PFSK-1 (cell line): Measurements from ENCODE around the gene COL25A1.

ENCODE experiments used
- FOXP2 ChIP-seq: optimal IDR thresholded peaks from 2 replicates; pipeline ENCODE3; 2011; ENCODE audit warnings: borderline replicate concordance, control low read depth, inconsistent platforms; ENCODE audit not compliant: insufficient read depth; ENCODE audit errors: extremely low read length, extremely low read depth
- POLR2AphosphoS5 ChIP-seq: IDR thresholded peaks from 2 replicates; pipeline ENCODE4 v1.6.1; 2012; ENCODE audit warnings: low read depth, mild to moderate bottlenecking, control low read depth, low read length, moderate library complexity
- REST ChIP-seq, 2 experiments: IDR thresholded peaks; 2 replicates each; pipeline versions ENCODE4 v1.6.1 to v1.8.0; 2011 to 2012; ENCODE audit warnings: low read depth in 2 of 2, low read length in 2 of 2, control low read depth in 1 of 2, inconsistent platforms in 1 of 2, mild to moderate bottlenecking in 1 of 2, moderate library complexity in 1 of 2; ENCODE audit not compliant: insufficient read depth in 1 of 2
- SIN3A ChIP-seq: IDR thresholded peaks from 2 replicates; pipeline ENCODE4 v1.6.1; 2012; ENCODE audit warnings: mild to moderate bottlenecking, low read length, moderate library complexity, borderline replicate concordance; ENCODE audit not compliant: insufficient read depth
- TAF1 ChIP-seq: IDR thresholded peaks from 2 replicates; pipeline ENCODE4 v1.6.1; 2012; ENCODE audit warnings: low read length, control low read depth, borderline replicate concordance; ENCODE audit not compliant: insufficient read depth

COL25A1 gene

GRCh38 chr4:109319156-109319555, 16.7 kb upstream of the COL25A1 start:
- TF ChIP-seq SIN3A (no peak), REST (IDR thresholded peaks at IDR 0.05; ENCODE audit: insufficient read depth in 1 of 2, low read depth in 2 of 2, low read length in 2 of 2) (no peak), FOXP2 (no peak), POLR2AphosphoS5 (no peak), TAF1 (no peak)

GRCh38 chr4:109315818-109316217, 13.4 kb upstream of the COL25A1 start:
- no peak for TF ChIP-seq SIN3A
- TF ChIP-seq FOXP2: no peak
- TF ChIP-seq TAF1: no peak
- TF ChIP-seq REST (IDR thresholded peaks at IDR 0.05; ENCODE audit: insufficient read depth in 1 of 2, low read depth in 2 of 2, low read length in 2 of 2): no peak

GRCh38 chr4:109315341-109315740, 12.9 kb upstream of the COL25A1 start:
- TF ChIP-seq FOXP2: no peak
- no peak for TF ChIP-seq TAF1

- TF ChIP-seq POLR2AphosphoS5 (no peak), FOXP2 (no peak), REST (IDR thresholded peaks at IDR 0.05; ENCODE audit: insufficient read depth in 1 of 2, low read depth in 2 of 2, low read length in 2 of 2) (no peak), TAF1 (no peak), SIN3A (no peak)
These were observed 11.0 kb upstream of the COL25A1 start for GRCh38 chr4:109313168-109314133.

GRCh38 chr4:109303140-109303496, 660 bp upstream of the COL25A1 start:
- TF ChIP-seq POLR2AphosphoS5: no peak

- TF ChIP-seq POLR2AphosphoS5: no peak
- no peak for TF ChIP-seq FOXP2
- TF ChIP-seq REST (IDR thresholded peaks at IDR 0.05; ENCODE audit: insufficient read depth in 1 of 2, low read depth in 2 of 2, low read length in 2 of 2): no peak
- TF ChIP-seq SIN3A: no peak
- TF ChIP-seq TAF1: no peak
These were observed 652 bp downstream of the COL25A1 start for GRCh38 chr4:109301651-109302360.
